H1 (cell line): ENCODE measurements around the gene LILRB3. TPM values are rescaled to one million over a fixed set of nuclear protein-coding genes. Genes with fewer than 3 reads are reported as not detected.
A peak's percentile ranks its signal among the peaks of the same experiment; 100 is the strongest.

Source experiments
- CTCF ChIA-PET: fragments of 300-600 bp; sonication (Branson Sonifier 250); formaldehyde crosslinking; loops from one replicate; lab custom pipeline; 2021; ENCODE audit not compliant: partially characterized antibody; lab: Charles Lee
- POLR2A ChIA-PET: fragments of 300-600 bp; sonication (Branson Sonifier 250); formaldehyde crosslinking; loops from one replicate; lab custom pipeline; 2021; ENCODE audit warnings: inconsistent platforms; ENCODE audit not compliant: partially characterized antibody; lab: Charles Lee
- DNase-seq, 2 experiments: peaks; one replicate each; pipeline versions ENCODE4 v3.0.0 to v3.0.0-alpha.2; 2010 to 2022; ENCODE audit warnings: low spot score in 2 of 2, low read depth in 1 of 2, mixed read lengths in 1 of 2
- FAIRE-seq: peaks from 2 replicates; lab custom pipeline; 2011; peaks lifted over from hg19 to GRCh38; lab: Jason Lieb, UNC
- H2AFZ ChIP-seq: 2 replicates; pipeline ENCODE4 v1.8.1; 2012; ENCODE audit warnings: low read length, inconsistent platforms
- H2AK5ac ChIP-seq: 2 replicates; pipeline ENCODE4 v1.6.1; 2013; ENCODE audit warnings: low read depth, low read length
- H2BK120ac ChIP-seq: replicated peaks from 2 replicates; pipeline ENCODE3; 2013; ENCODE audit warnings: low read depth, low read length, inconsistent platforms
- H2BK12ac ChIP-seq: 2 replicates; pipeline ENCODE4 v1.6.1; 2013; ENCODE audit warnings: low read depth, low read length
- H2BK15ac ChIP-seq: 2 replicates; pipeline ENCODE4 v1.6.1; 2013; ENCODE audit warnings: low read length
- H2BK20ac ChIP-seq: 2 replicates; pipeline ENCODE4 v1.6.1; 2013; ENCODE audit warnings: low read length
- H2BK5ac ChIP-seq: 2 replicates; pipeline ENCODE4 v1.6.1; 2013; ENCODE audit warnings: low read depth, low read length
- H3K14ac ChIP-seq: 2 replicates; pipeline ENCODE4 v1.6.1; 2013; ENCODE audit warnings: inconsistent platforms; ENCODE audit not compliant: insufficient read length
- H3K18ac ChIP-seq: 2 replicates; pipeline ENCODE4 v1.6.1; 2013; ENCODE audit warnings: low read length; ENCODE audit errors: extremely low read depth
- H3K23ac ChIP-seq: 2 replicates; pipeline ENCODE4 v1.6.1; 2013; ENCODE audit warnings: inconsistent platforms; ENCODE audit not compliant: insufficient read length
- H3K23me2 ChIP-seq: 2 replicates; pipeline ENCODE4 v1.6.1; 2013; ENCODE audit warnings: low read depth, low read length
- H3K27ac ChIP-seq: 2 replicates; pipeline ENCODE4 v1.6.1; 2011; ENCODE audit warnings: low read depth, low read length, inconsistent platforms
- H3K27me3 ChIP-seq, 4 experiments: replicated peaks in 1 of 4; 1 replicate in 1 of 4; 2 replicates in 3 of 4; pipeline versions ENCODE4 v1.6.1 to v1.8.1; 2011 to 2013; ENCODE audit warnings: low read length in 3 of 4, mild to moderate bottlenecking in 3 of 4, inconsistent platforms in 2 of 4, mixed read lengths in 2 of 4, moderate library complexity in 1 of 4; ENCODE audit not compliant: control insufficient read depth in 3 of 4, insufficient read depth in 3 of 4; ENCODE audit errors: extremely low read depth in 1 of 4
- H3K36me3 ChIP-seq, 4 experiments: 2 replicates each; pipeline versions ENCODE4 v1.6.1 to v1.8.1; 2011 to 2013; ENCODE audit warnings: mild to moderate bottlenecking in 4 of 4, low read length in 3 of 4, moderate library complexity in 2 of 4, control low read depth in 1 of 4, inconsistent platforms in 1 of 4; ENCODE audit not compliant: insufficient read depth in 4 of 4, control insufficient read depth in 2 of 4
- H3K4ac ChIP-seq: replicated peaks from 2 replicates; pipeline ENCODE3; 2013; ENCODE audit warnings: low read length, low read depth, mixed read lengths, inconsistent platforms; ENCODE audit not compliant: insufficient read length
- H3K4me1 ChIP-seq, 4 experiments: replicated peaks in 1 of 4; 1 replicate in 1 of 4; 2 replicates in 3 of 4; pipeline versions ENCODE4 v1.6.1 to v1.8.1; 2011 to 2013; ENCODE audit warnings: low read length in 3 of 4, inconsistent platforms in 2 of 4, mixed read lengths in 1 of 4; ENCODE audit not compliant: insufficient read depth in 4 of 4, control insufficient read depth in 3 of 4
- H3K4me2 ChIP-seq, 2 experiments: 2 replicates each; pipeline versions ENCODE4 v1.6.1 to v1.8.1; 2011 to 2013; ENCODE audit warnings: low read depth in 2 of 2, low read length in 2 of 2, control low read depth in 1 of 2, inconsistent platforms in 1 of 2, mild to moderate bottlenecking in 1 of 2; ENCODE audit not compliant: insufficient read depth in 1 of 2
- H3K4me3 ChIP-seq, 4 experiments: fragments of 200-600, 300-600 bp in 1 of 4; sonication (generic), shearing (Covaris generic), sonication (Bioruptor Twin) in 1 of 4; 2 replicates each; pipeline versions ENCODE4 v1.5.1 to v1.8.1; 2011 to 2016; ENCODE audit warnings: low read length in 4 of 4, low read depth in 3 of 4, control low read depth in 2 of 4, inconsistent platforms in 2 of 4, mild to moderate bottlenecking in 2 of 4, mixed read lengths in 1 of 4, moderate library complexity in 1 of 4; ENCODE audit not compliant: insufficient read depth in 2 of 4; ENCODE audit errors: extremely low read depth in 1 of 4
- H3K56ac ChIP-seq: replicated peaks from 2 replicates; pipeline ENCODE3; 2013; ENCODE audit warnings: low read depth, mild to moderate bottlenecking, mixed read lengths, low read length, inconsistent platforms; ENCODE audit not compliant: insufficient read length
- H3K79me1 ChIP-seq: 2 replicates; pipeline ENCODE4 v1.6.1; 2013; ENCODE audit warnings: low read depth, low read length, control low read depth
- H3K79me2 ChIP-seq, 2 experiments: 2 replicates each; pipeline versions ENCODE4 v1.6.1 to v1.8.1; 2012 to 2013; ENCODE audit warnings: low read length in 2 of 2, mild to moderate bottlenecking in 2 of 2, inconsistent platforms in 1 of 2; ENCODE audit not compliant: insufficient read depth in 2 of 2, control insufficient read depth in 1 of 2
- H3K9ac ChIP-seq, 4 experiments: replicated peaks in 1 of 4; 1 replicate in 1 of 4; 2 replicates in 3 of 4; pipeline versions ENCODE4 v1.6.1 to v1.8.1; 2011 to 2013; ENCODE audit warnings: low read depth in 3 of 4, low read length in 3 of 4, control low read depth in 2 of 4, mild to moderate bottlenecking in 2 of 4, moderate library complexity in 2 of 4, inconsistent platforms in 1 of 4; ENCODE audit errors: extremely low read depth in 1 of 4
- H3K9me3 ChIP-seq, 2 experiments: 2 replicates each; pipeline versions ENCODE4 v1.6.1 to v1.8.1; 2012 to 2013; ENCODE audit warnings: mild to moderate bottlenecking in 2 of 2, moderate library complexity in 2 of 2, control low read depth in 1 of 2, inconsistent platforms in 1 of 2, low read depth in 1 of 2, low read length in 1 of 2, mixed read lengths in 1 of 2; ENCODE audit not compliant: insufficient read depth in 2 of 2
- H4K20me1 ChIP-seq, 2 experiments: replicated peaks in 1 of 2; 2 replicates each; pipeline versions ENCODE3 to v1.8.1; 2011 to 2013; ENCODE audit warnings: inconsistent platforms in 2 of 2, low read length in 2 of 2, mild to moderate bottlenecking in 1 of 2; ENCODE audit not compliant: insufficient read depth in 2 of 2, control insufficient read depth in 1 of 2
- H4K5ac ChIP-seq: 2 replicates; pipeline ENCODE4 v1.6.1; 2013; ENCODE audit warnings: low read length, low read depth, mixed read lengths, inconsistent platforms; ENCODE audit not compliant: insufficient read length
- H4K8ac ChIP-seq: 2 replicates; pipeline ENCODE4 v1.8.0; 2013; ENCODE audit warnings: mild to moderate bottlenecking, moderate library complexity, low read length, inconsistent platforms; ENCODE audit not compliant: insufficient read depth; ENCODE audit errors: extremely low read depth
- H4K91ac ChIP-seq: replicated peaks from 2 replicates; pipeline ENCODE3; 2013; ENCODE audit warnings: low read length, mixed read lengths, inconsistent platforms; ENCODE audit not compliant: insufficient read length
- GABPA ChIP-seq: IDR thresholded peaks from 2 replicates; pipeline ENCODE4 v1.6.1; 2011; ENCODE audit warnings: mild to moderate bottlenecking, low read length, moderate library complexity, borderline replicate concordance; ENCODE audit not compliant: insufficient read depth
- TEAD4 ChIP-seq: IDR thresholded peaks from 2 replicates; pipeline ENCODE4 v1.6.1; 2012; ENCODE audit warnings: low read depth, low read length, inconsistent platforms, mixed read lengths
- WGBS, 2 experiments: shearing (Covaris generic) in 1 of 2; methylation state at CpG; one replicate each; pipeline versions ENCODE4 v1.1.6 to v1.1.7; 2013 to 2015; ENCODE audit warnings: low lambda C conversion rate in 2 of 2, mixed read lengths in 2 of 2, inconsistent platforms in 1 of 2, low coverage in 1 of 2, missing lambda C conversion rate in 1 of 2; ENCODE audit not compliant: insufficient replicate concordance in 2 of 2, insufficient coverage in 1 of 2, insufficient read length in 1 of 2; ENCODE audit errors: extremely low coverage in 1 of 2, missing lambda C conversion rate in 1 of 2; 5-methylcytosine and 5-hydroxymethylcytosine counted together
- polyA plus RNA-seq, 7 experiments: library from polyadenylated mRNA; depleted of rRNA in 3 of 7; stranded (reverse) in 5 of 7; unstranded in 2 of 7; fragments of >200 nt in 5 of 7; fragments of 200-250 nt in 2 of 7; gene quantifications; 1 replicate in 5 of 7; 2 replicates in 1 of 7; 4 replicates in 1 of 7; pipeline versions ENCODE4 v1.2.1 to v1.2.3, GENCODE V29; 2011 to 2013; ENCODE audit warnings: missing spikeins in 2 of 7, mixed read lengths in 2 of 7
- total RNA-seq: library from RNA; stranded (reverse); fragmentation: NEBNext Ultra II Directional; extraction: Animal tissue kit (Norgen Biotek cat#: 25700); gene quantifications from 2 replicates; pipeline ENCODE4 v1.2.1, GENCODE V29; 2021

Gene LILRB3
- total and polyA plus RNA-seq, 2 of the 8 experiments (the other 6 are each of a cell fraction or from before 2014, with no cell fraction given) = not detected

DNA sequence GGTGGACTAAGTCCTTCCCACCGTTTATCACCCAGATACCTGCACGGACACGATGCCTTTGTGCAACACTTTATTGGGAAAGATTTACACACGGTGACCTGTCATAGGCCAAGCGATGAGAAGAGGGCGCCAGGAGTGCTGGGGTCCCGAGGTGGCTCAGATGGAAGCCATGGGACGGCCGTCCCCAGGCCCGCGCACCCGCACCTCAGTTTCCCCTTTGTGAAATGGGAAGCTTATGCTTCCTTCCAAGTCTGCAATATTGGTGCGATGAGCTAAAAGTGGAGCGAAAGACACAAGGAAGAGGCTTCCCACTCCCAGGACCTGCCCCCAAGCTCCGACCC lies 49.5 kb downstream of the LILRB3 start:
- Histone ChIP-seq H3K14ac (no peak overlapping the region), H2AK5ac (no peak overlapping the region), H3K56ac (no peak overlapping the region), H3K18ac (no peak overlapping the region), H4K8ac (no peak overlapping the region; the same call in 1 of the 2 replicates), H3K4me2 (peak overlapping the region; percentile 45 to 72), H4K20me1 (peaks cover 2 to 6% of the 10 kb centered on the region in 2 experiments), H2AFZ (no peak overlapping the region), H2BK5ac (0 out of 2 replicates have a peak overlapping the region, but pooled peaks have one; percentile 3), H3K27me3 (no peaks in the 10 kb centered on the region), H4K5ac (no peak overlapping the region), H3K4me1 (peaks cover 0 to 7% (median 3%) of the 10 kb centered on the region in 4 experiments; a peak in 6 of 7 replicates), H3K4me3 (peak overlapping the region in 1 of 4 experiments; percentile 36; a peak in 1 of 8 replicates), H3K79me2 (no peaks in the 10 kb centered on the region), H2BK12ac (no peak overlapping the region), H3K36me3 (peaks cover 0 to 3% (median 0%) of the 10 kb centered on the region in 4 experiments; a peak in 2 of 8 replicates), H2BK120ac (no peak overlapping the region), H3K9me3 (no peaks in the 10 kb centered on the region), H2BK20ac (no peak overlapping the region), H3K27ac (no peak overlapping the region), H3K4ac (no peak overlapping the region), H3K79me1 (no peaks in the 10 kb centered on the region), H4K91ac (peak overlapping the region; percentile 17), H3K23me2 (no peaks in the 10 kb centered on the region; the same call in 1 of the 2 replicates), H3K23ac (no peak overlapping the region), H2BK15ac (no peak overlapping the region), H3K9ac (no peak overlapping the region)
- 53% methylated on average over 15 of the region's 15 CpGs; no CpG with 5 or more reads in 1 of the 2 experiments for WGBS, 2 experiments
- DNase-seq = no peak
- CTCF ChIA-PET = interaction anchor here (0.6 to 2.6 kb wide), 9 partner anchors 9 to 1287 kb away, joined by 3 to 8 read pairs (median 5); partner anchors contain the start of genes LENG1 and RPS9
- FAIRE-seq = no peak
- POLR2A ChIA-PET = interaction anchor here (0.7 to 6.7 kb wide), 16 partner anchors 9 to 243 kb away, joined by 3 to 55 read pairs (median 7); partner anchors contain the start of genes CNOT3, LENG1, MBOAT7 and PRPF31
- TF ChIP-seq TEAD4 = no peak
- TF ChIP-seq GABPA = 0 out of 2 replicates have a peak, but pooled peaks have one; percentile 3
